GM18868 (cell line): ENCODE results near the gene NECAP2.

Source experiments
- ATAC-seq: cut with Tn5 transposase; IDR thresholded peaks from one replicate; pipeline ENCODE4 v1.9.1; 2021; ENCODE audit warnings: mild to moderate bottlenecking, moderate library complexity; ENCODE audit not compliant: unreplicated experiment

Gene NECAP2

DNA sequence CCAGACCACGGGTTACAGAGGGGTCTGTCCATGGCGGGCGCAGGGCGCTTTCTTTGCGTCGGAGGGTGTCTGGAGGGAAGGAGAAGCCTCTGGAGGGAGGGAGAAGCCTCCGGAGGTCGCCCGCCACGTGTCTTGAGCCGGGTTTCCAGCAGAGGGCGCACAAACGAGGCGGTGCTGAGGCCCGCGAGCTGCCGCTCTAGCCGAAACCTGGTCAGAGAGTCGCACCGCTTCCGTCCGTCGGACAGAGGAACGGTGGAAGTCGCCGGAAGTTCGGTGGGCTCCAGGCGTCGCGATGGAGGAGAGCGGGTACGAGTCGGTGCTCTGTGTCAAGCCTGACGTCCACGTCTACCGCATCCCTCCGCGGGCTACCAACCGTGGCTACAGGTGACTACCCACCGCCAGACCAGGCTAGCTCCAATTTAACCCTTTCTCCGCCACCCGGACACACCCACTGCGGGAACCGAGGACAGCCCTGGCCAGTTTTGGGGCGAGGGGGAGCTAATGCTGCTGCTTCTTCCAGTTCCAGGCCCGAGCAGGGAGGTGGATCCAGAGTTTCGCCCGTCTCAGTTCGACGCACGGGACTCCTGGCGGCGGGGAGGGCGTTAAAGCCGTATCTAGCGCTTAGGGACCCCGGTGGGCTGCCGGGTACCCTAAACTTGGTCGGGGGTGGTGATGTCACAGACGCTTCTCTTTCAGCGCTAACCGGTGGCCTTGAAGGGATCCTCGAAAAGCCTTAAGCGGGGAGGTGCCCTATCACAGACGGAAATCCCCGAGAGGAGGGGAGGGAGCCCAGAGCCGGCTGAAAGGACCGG is at the start of gene NECAP2:
Gene NECAP2, plus strand, starts transcription at position 255 of the 812 bp plus-strand sequence. Its CDS starts 38 bp downstream, at position 293.
- peak; percentile 79 for ATAC-seq

GRCh38 chr1:16391411-16391810 is 49.1 kb upstream of the NECAP2 start:
- ATAC-seq = no peak

- ATAC-seq = no peak
Measured at GRCh38 chr1:16392740-16393569, 47.6 kb upstream of the NECAP2 start.

GRCh38 chr1:16393570-16394521 is 46.7 kb upstream of the NECAP2 start:
- ATAC-seq = no peak

GRCh38 chr1:16394977-16395376 is 45.5 kb upstream of the NECAP2 start:
- no peak for ATAC-seq

GRCh38 chr1:16396591-16396990 is 43.9 kb upstream of the NECAP2 start:
- ATAC-seq = no peak

DNA sequence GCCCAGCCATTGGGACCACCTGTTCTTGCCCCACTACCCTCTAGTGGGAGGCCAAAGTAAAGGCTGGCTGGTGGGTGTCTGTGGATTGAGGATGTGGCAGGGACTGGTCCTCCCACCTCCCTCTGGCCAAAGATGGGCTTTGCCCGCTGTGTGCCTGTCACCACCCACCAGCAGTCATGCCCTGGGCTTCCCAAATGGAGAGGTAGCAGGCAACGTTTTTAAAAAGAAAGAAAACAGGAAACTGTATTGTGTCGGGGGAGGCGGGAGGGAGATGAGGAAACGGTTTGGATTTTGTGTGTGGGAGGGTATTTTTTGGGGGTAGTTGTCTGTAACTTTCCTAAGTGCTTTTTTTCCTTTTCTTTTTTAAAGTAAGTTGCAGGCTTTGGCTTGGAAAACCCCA is 43.4 kb upstream of the NECAP2 start:
- ATAC-seq = no peak

GRCh38 chr1:16398371-16398953 is 42.1 kb upstream of the NECAP2 start:
- ATAC-seq = no peak

DNA sequence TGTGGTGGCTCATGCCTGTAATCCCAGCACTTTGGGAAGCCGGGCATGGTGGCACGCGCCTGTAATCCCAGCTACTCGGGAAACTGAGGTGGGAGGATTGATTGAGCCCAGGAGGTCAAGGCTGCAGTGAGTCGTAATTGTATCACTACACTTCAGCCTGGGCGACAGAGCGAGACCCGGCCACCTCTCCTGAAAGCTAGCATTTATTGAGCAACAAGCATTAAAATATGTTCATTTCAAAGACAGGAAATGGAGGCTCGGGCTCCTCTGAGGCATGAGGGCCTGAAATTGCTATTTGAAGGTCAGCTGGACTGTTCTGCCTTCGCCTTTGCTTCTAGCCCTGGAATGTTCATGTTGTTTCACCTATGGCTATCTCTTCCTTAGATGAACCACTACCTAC is 37.8 kb upstream of the NECAP2 start:
- no peak for ATAC-seq

DNA sequence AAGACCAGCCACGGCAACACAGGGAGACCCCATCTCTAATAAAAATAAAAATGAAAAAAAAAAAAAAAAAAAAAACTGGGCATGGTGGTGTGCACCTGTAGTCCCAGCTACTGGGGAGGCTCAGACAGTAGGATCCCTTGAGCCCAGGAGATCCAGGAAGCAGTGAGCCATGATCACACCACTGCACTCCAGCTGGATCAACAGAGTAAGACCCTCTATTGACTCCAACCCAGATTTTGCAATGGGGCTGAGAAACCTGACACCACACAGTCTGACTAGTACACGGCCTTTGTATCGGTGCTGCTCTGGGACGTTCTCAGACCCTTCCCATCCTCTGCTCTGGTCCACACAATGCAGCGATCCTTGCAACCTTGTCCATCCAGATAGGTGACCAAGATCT is 35.1 kb upstream of the NECAP2 start:
- no peak for ATAC-seq

GRCh38 chr1:16406868-16407267 is 33.7 kb upstream of the NECAP2 start:
- no peak for ATAC-seq

DNA sequence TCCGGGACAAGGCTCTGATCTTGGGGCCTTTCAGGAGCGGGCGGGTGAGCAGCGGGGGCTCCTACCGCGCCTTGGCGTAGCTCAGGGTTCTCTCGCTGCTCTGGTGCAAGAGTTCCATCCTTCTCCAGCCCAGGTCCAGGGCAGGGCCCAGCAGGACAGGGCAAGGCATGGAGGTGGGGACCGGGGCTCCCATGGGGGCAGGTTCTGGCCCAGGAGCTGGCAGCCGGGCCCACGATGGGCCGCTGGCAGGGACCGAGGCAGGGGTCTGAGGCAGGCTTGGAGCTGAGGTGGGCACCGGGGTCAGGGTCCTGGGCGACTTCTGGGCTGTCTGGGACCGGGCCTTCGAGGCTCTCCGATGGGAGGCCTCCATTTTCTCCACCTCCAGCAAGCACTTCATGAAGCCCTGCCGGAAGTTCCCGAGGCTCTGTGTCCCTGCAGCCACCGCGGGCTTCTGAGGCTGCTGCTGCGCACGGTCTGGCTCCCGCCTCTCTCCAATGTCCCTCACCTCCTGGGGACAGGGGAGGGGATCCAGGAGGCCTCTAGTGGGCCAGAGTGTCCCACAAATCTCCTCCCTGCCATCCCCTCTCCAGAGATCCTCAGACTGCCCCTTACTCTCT is 30.9 kb upstream of the NECAP2 start:
- no peak for ATAC-seq

- ATAC-seq = no peak
Measured at GRCh38 chr1:16410803-16411202, 29.7 kb upstream of the NECAP2 start.

DNA sequence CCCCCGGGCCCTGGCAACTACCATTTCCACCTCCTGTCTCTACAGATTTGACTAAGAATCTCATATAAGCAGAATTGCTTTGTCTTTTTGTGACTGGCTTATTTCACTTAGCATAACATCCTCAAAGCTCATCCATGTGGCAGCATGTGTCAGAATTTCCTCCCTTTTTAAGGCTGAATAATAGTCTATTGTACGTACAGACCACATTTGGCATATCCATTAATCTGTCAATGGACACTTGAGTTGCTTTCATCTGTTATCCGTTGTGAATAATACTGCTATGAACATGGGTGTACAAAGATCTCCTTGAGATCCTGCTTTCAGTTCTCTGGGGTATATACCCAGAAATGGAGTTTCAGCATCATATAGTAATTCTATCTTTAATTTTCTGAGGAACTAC is 27.3 kb upstream of the NECAP2 start:
- ATAC-seq = no peak

DNA sequence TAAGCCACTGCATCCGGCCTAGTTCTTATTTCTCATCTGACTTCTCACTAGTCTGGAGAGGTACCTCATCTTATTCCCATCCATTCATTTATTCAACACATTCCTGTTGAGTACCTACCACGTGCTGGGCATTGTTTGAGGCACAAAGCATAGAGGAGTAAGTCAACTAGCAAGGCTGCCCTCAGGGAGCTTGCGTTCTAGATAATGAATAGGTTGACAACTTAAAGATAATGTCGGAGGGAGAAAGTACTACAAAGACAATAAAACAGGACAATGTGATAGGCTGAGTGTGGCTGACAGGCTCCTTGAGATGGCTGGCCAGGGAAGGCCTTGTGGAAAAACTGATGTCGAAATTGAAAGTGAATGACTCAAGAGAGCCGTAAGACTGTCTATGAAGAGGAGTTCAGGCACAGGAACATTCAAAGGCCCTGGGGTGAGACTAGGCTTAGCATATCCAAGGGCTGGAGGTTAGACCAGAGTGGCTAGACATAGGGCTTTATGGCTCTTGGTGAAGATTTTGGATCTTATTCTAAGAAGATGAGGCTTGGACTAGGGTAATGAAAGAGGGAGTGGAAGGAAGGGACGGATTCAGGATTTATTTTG is 21.6 kb upstream of the NECAP2 start:
- no peak for ATAC-seq

GRCh38 chr1:16420424-16421118 is 20.0 kb upstream of the NECAP2 start:
- ATAC-seq = peak; percentile 86

DNA sequence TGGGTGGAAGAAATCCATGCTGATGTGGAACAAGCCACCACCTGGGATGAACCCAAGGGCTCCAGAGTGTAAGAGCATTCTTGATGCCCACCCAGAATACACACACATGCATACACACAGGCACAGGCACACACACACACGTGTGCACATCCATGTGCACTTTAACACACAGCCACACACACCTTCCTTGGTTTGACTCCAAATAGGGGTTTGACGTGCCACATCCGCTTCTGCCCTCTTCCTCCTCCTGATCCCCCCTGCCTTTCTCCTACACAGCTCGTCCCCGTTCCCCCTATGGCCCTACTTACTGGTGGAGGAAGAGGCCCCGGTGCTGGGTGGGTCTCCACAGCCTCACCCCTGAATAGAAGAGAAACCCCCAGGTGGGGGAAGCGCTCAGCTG is 19.3 kb upstream of the NECAP2 start:
- ATAC-seq = no peak

DNA sequence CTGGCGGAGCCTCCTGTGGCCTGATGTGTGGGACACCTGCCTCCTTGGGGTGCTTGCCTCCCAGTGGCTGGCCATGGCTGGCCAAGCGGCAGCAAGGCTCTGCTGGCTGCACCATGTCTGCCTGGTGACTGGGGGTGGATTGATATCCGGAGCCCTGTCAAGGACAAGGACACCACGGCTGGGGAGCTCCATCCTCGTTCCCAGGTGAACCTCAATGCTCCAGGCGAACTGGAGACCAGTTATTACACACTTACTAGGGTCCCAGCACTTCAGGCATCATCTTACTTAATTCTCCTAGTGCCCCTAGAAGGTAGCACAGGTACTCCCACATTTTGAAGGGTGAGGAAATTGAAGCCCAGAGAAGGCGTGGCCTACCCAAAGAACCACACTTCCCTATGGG is 18.5 kb upstream of the NECAP2 start:
- ATAC-seq = no peak
